ENCODE measurements around the gene INTS3.

DNA sequence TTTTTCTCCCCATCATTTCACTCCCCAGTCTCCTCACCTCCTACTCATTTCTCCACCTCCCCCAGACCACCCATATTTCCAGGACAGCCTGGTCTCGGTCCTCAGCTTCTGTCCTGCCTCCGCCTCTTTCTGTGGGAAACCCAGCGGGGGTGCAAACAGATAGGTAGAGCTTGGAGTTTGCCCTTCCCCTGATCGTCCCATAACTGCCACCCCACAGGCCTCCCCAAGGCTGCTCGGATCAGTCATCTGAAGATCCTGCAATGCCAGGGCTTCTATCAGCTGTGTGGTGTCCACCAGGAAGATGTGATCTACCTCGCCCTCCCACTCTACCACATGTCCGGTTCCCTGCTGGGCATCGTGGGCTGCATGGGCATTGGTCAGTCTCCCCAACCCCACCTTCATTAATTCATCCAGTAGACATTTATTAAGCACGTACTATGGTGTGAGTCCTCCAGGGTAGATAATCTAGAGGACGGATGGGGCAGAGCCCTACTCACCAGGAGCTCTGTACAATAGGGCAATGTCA lies 49.1 kb downstream of the INTS3 start:
- no peak for TF ChIP-seq EZH2 (IDR thresholded peaks at IDR 0.05; ENCODE audit: insufficient read depth, low read length)
- TF ChIP-seq, protein P1, sequence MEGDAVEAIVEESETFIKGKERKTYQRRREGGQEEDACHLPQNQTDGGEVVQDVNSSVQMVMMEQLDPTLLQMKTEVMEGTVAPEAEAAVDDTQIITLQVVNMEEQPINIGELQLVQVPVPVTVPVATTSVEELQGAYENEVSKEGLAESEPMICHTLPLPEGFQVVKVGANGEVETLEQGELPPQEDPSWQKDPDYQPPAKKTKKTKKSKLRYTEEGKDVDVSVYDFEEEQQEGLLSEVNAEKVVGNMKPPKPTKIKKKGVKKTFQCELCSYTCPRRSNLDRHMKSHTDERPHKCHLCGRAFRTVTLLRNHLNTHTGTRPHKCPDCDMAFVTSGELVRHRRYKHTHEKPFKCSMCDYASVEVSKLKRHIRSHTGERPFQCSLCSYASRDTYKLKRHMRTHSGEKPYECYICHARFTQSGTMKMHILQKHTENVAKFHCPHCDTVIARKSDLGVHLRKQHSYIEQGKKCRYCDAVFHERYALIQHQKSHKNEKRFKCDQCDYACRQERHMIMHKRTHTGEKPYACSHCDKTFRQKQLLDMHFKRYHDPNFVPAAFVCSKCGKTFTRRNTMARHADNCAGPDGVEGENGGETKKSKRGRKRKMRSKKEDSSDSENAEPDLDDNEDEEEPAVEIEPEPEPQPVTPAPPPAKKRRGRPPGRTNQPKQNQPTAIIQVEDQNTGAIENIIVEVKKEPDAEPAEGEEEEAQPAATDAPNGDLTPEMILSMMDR (IDR thresholded peaks at IDR 0.05; ENCODE audit: insufficient read depth, low read depth, low read length): no peak
